ENCODE results near the gene DNAJC2. TPM values are rescaled to one million over a fixed set of nuclear protein-coding genes. Genes with fewer than 3 reads are reported as not detected.
A peak's percentile ranks its signal among the peaks of the same experiment; 100 is the strongest.

Gene DNAJC2
- total RNA-seq, 1 experiment from 2014 or later, result 33.8 TPM

DNA sequence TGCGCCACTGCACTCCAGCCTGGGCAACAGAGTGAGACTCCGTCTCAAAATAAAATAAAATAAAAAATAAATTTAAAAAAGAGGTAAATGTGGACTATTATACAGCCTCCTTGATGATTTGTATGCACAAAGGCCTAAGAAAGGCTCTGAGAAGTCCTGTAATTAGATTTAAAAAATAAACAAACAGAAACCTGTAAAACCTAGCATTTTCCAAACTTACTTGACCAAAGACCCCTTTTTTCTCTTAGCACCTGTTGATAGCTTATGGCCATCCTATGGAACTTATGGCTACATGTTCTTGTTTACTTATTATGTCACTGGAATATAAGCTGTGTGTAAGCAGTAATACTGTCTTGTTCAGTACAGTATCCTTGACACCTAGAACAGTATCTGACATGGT lies 5.7 kb downstream of the DNAJC2 start:
- H3K36me3 Mint-ChIP-seq (ENCODE audit: insufficient read depth, unreplicated experiment), result peaks cover 25% of the 10 kb centered on the region
- H3K27ac Mint-ChIP-seq (ENCODE audit: unreplicated experiment), result no peak overlapping the region
- DNase-seq, result no peak
- peaks cover 9% of the 10 kb centered on the region for H3K4me1 Mint-ChIP-seq (ENCODE audit: low read depth, unreplicated experiment)
- CTCF ChIA-PET, result no interaction called here
- TF ChIP-seq, protein P1, sequence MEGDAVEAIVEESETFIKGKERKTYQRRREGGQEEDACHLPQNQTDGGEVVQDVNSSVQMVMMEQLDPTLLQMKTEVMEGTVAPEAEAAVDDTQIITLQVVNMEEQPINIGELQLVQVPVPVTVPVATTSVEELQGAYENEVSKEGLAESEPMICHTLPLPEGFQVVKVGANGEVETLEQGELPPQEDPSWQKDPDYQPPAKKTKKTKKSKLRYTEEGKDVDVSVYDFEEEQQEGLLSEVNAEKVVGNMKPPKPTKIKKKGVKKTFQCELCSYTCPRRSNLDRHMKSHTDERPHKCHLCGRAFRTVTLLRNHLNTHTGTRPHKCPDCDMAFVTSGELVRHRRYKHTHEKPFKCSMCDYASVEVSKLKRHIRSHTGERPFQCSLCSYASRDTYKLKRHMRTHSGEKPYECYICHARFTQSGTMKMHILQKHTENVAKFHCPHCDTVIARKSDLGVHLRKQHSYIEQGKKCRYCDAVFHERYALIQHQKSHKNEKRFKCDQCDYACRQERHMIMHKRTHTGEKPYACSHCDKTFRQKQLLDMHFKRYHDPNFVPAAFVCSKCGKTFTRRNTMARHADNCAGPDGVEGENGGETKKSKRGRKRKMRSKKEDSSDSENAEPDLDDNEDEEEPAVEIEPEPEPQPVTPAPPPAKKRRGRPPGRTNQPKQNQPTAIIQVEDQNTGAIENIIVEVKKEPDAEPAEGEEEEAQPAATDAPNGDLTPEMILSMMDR (IDR thresholded peaks at IDR 0.05; ENCODE audit: unreplicated experiment), result no peak
- no peaks in the 10 kb centered on the region for H3K9me3 Mint-ChIP-seq (ENCODE audit: low read depth, unreplicated experiment)
- BruUV-seq (replicated peaks), result no TSS peak
- intact Hi-C loops (cut with micrococcal nuclease; ENCODE audit: unreplicated experiment), result no loop called here
- no peak overlapping the region for H3K4me3 Mint-ChIP-seq (ENCODE audit: low read depth, unreplicated experiment)
- H3K27me3 Mint-ChIP-seq (ENCODE audit: unreplicated experiment), result no peaks in the 10 kb centered on the region

DNA sequence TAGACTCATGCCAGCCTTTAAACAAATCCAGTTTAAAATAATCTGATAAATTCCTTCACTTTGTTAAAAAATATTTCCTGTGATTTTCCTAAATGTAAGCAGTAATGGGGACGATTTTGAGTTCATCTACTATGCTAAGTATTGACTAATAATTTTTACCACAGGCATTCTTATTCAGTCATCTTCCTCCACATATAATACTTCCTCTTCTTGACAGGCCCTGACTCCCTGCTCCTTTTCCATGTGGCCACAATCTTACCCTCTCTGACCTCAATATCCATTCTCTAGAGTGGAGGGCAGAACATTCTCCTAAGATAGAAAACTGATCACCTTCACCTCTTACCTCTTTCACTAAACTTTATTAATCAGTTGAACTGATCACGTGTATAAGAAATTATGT lies 7.8 kb downstream of the DNAJC2 start:
- DNase-seq, result no peak
- no peaks in the 10 kb centered on the region for H3K9me3 Mint-ChIP-seq (ENCODE audit: low read depth, unreplicated experiment)
- CTCF ChIA-PET, result no interaction called here
- intact Hi-C loops (cut with micrococcal nuclease; ENCODE audit: unreplicated experiment), result no loop called here
- H3K36me3 Mint-ChIP-seq (ENCODE audit: insufficient read depth, unreplicated experiment), result peaks cover 22% of the 10 kb centered on the region
- TF ChIP-seq, protein P1 (IDR thresholded peaks at IDR 0.05; ENCODE audit: unreplicated experiment), result no peak
- H3K4me3 Mint-ChIP-seq (ENCODE audit: low read depth, unreplicated experiment), result no peak overlapping the region
- BruUV-seq (replicated peaks), result no TSS peak
- no peaks in the 10 kb centered on the region for H3K27me3 Mint-ChIP-seq (ENCODE audit: unreplicated experiment)
- H3K27ac Mint-ChIP-seq (ENCODE audit: unreplicated experiment), result no peak overlapping the region
- H3K4me1 Mint-ChIP-seq (ENCODE audit: low read depth, unreplicated experiment), result peaks cover 9% of the 10 kb centered on the region

DNA sequence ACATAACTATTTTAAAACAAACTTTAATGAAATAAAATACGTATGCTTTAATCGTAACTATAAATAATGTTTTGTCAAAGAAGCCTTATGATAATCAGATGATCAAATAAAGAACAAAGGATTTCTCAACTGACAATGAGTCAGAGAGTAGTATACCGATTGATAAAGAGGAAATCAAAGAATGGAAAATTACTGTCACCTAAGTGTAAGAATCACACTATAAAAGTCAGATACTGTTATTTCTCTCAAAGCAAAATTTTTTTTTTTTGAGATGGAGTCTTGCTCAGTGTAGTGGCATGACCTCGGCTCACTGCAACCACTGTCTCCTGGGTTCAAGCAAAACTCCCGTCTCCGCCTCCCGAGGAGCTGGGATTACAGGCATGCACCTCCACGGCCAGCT lies 18.8 kb downstream of the DNAJC2 start:
- CTCF ChIA-PET, result no interaction called here
- peaks cover 35% of the 10 kb centered on the region for H3K36me3 Mint-ChIP-seq (ENCODE audit: insufficient read depth, unreplicated experiment)

DNA sequence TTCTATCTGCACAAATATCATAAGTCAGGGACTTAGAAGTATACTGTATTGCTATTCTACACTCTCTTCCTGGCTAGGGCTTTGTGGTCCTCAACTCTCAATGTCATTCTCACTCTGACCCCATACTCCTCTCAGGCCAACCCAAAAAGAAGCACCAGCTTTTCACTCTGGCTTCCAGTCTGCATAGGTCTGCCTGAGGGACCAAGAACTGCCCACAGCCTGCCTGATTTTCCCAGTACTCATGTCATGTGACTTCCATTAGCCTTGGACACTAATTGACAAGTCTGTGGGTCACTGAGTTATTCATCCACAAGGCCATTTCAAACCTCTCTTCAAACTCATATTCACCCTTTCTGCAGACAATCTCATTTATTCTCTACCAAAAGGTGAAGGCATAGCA lies 27.6 kb downstream of the DNAJC2 start:
- no TSS peak for BruUV-seq (replicated peaks)
- TF ChIP-seq, protein P1 (IDR thresholded peaks at IDR 0.05; ENCODE audit: unreplicated experiment), result no peak
- Mint-ChIP-seq H3K27me3 (ENCODE audit: unreplicated experiment) (no peaks in the 10 kb centered on the region), H3K36me3 (ENCODE audit: insufficient read depth, unreplicated experiment) (peaks cover 22% of the 10 kb centered on the region), H3K4me3 (ENCODE audit: low read depth, unreplicated experiment) (no peak overlapping the region), H3K9me3 (ENCODE audit: low read depth, unreplicated experiment) (no peaks in the 10 kb centered on the region), H3K27ac (ENCODE audit: unreplicated experiment) (peak overlapping the region; percentile 16), H3K4me1 (ENCODE audit: low read depth, unreplicated experiment) (no peaks in the 10 kb centered on the region)
- no peak for DNase-seq
- CTCF ChIA-PET, result no interaction called here
- intact Hi-C loops (cut with micrococcal nuclease; ENCODE audit: unreplicated experiment), result no loop called here

More for the DNA sequence above, 18.8 kb downstream of the DNAJC2 start:
- Mint-ChIP-seq H3K4me3 (ENCODE audit: low read depth, unreplicated experiment) (no peak overlapping the region), H3K4me1 (ENCODE audit: low read depth, unreplicated experiment) (no peaks in the 10 kb centered on the region), H3K27me3 (ENCODE audit: unreplicated experiment) (no peaks in the 10 kb centered on the region), H3K27ac (ENCODE audit: unreplicated experiment) (no peak overlapping the region), H3K9me3 (ENCODE audit: low read depth, unreplicated experiment) (no peaks in the 10 kb centered on the region)
- BruUV-seq (replicated peaks), result no TSS peak
- TF ChIP-seq, protein P1 (IDR thresholded peaks at IDR 0.05; ENCODE audit: unreplicated experiment), result no peak
- no peak for DNase-seq
- intact Hi-C loops (cut with micrococcal nuclease; ENCODE audit: unreplicated experiment), result no loop called here
